ENCODE results near the gene ACAD9. TPM values are rescaled to one million over a fixed set of nuclear protein-coding genes. Genes with fewer than 3 reads are reported as not detected.

The ACAD9 gene
- total and polyA plus RNA-seq, 9 of the 15 experiments (the other 6 are each of a cell fraction or from before 2014, with no cell fraction given) = 10.2 to 32.6 (median 22.8) TPM

GRCh38 chr3:128849911-128850455, 29.4 kb upstream of the ACAD9 start:
- Histone ChIP-seq H3K27ac (ENCODE audit: extremely low read depth, low read depth, low read length) (no peak overlapping the region), H3K9me3 (replicated peaks; ENCODE audit: control insufficient read depth, insufficient read depth, low read depth, low read length) (peaks cover 8% of the 10 kb centered on the region), H3K9ac (ENCODE audit: insufficient read depth in 1 of 2, low read depth in 2 of 2, low read length in 2 of 2) (peak overlapping the region in 1 of 2 experiments; percentile 42; a peak in 2 of 4 replicates), H3K79me2 (ENCODE audit: control insufficient read depth, insufficient read depth, low read length) (no peaks in the 10 kb centered on the region), H3K4me3 (no peak overlapping the region), H3K36me3 (ENCODE audit: control insufficient read depth, insufficient read depth, low read length) (no peaks in the 10 kb centered on the region), H3K27me3 (ENCODE audit: control insufficient read depth in 2 of 2, insufficient read depth in 2 of 2, low read length in 2 of 2) (no peaks in the 10 kb centered on the region), H2AFZ (ENCODE audit: low read depth, low read length) (peak overlapping the region; percentile 74), H3K9me1 (ENCODE audit: control insufficient read depth, insufficient read depth, low read length) (no peaks in the 10 kb centered on the region), H3K4me1 (replicated peaks in 1 of 2; ENCODE audit: control insufficient read depth in 2 of 2, insufficient read depth in 2 of 2, low read length in 2 of 2) (peaks cover 10 to 28% of the 10 kb centered on the region in 2 experiments; a peak in 4 of 5 replicates), H4K20me1 (replicated peaks; ENCODE audit: control insufficient read depth, insufficient read depth, low read length) (no peaks in the 10 kb centered on the region), H3K4me2 (ENCODE audit: insufficient read depth, low read length) (no peak overlapping the region; the same call in 1 of the 2 replicates)
- FAIRE-seq (no peak), DNase-seq (ENCODE audit: extremely low read depth in 1 of 4, low spot score in 3 of 4) (peak in 2 of 4 experiments; percentile 29 to 46), ATAC-seq (peak; percentile 63)
- 35% methylated on average over 8 of the region's 11 CpGs for WGBS (ENCODE audit: insufficient coverage, low coverage, missing lambda C conversion rate)
- ChIA-PET POLR2A (no interaction called here), CTCF (ENCODE audit: low intra/inter-chr PET ratio) (no interaction called here)
- intact Hi-C loops (cut with micrococcal nuclease) (loop anchor here (5.0 kb wide), 2 partner anchors 48 to 168 kb away; no protein-coding TSS in a partner anchor), in situ Hi-C loops (cut with MboI) (no loop called here)
- BruUV-seq (replicated peaks) = no TSS peak
- peak; percentile 90 for TF ChIP-seq ZBTB33 (CRISPR knock-in tag; IDR thresholded peaks at IDR 0.05)
- TF ChIP-seq ZBTB8A (IDR thresholded peaks at IDR 0.05; ENCODE audit: partially characterized antibody) = no peak
- TF ChIP-seq, protein P1, sequence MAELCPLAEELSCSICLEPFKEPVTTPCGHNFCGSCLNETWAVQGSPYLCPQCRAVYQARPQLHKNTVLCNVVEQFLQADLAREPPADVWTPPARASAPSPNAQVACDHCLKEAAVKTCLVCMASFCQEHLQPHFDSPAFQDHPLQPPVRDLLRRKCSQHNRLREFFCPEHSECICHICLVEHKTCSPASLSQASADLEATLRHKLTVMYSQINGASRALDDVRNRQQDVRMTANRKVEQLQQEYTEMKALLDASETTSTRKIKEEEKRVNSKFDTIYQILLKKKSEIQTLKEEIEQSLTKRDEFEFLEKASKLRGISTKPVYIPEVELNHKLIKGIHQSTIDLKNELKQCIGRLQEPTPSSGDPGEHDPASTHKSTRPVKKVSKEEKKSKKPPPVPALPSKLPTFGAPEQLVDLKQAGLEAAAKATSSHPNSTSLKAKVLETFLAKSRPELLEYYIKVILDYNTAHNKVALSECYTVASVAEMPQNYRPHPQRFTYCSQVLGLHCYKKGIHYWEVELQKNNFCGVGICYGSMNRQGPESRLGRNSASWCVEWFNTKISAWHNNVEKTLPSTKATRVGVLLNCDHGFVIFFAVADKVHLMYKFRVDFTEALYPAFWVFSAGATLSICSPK (IDR thresholded peaks at IDR 0.05; ENCODE audit: borderline replicate concordance) = no peak
- 0 out of 4 replicates have a peak, but pooled peaks of 1 of the 2 experiments have one; percentile 21 for TF ChIP-seq MAZ (CRISPR knock-in tag; conservative IDR thresholded peaks at IDR 0.05 in 1 of 2, IDR thresholded peaks at IDR 0.05 in 1 of 2)
- TF ChIP-seq, protein P2, sequence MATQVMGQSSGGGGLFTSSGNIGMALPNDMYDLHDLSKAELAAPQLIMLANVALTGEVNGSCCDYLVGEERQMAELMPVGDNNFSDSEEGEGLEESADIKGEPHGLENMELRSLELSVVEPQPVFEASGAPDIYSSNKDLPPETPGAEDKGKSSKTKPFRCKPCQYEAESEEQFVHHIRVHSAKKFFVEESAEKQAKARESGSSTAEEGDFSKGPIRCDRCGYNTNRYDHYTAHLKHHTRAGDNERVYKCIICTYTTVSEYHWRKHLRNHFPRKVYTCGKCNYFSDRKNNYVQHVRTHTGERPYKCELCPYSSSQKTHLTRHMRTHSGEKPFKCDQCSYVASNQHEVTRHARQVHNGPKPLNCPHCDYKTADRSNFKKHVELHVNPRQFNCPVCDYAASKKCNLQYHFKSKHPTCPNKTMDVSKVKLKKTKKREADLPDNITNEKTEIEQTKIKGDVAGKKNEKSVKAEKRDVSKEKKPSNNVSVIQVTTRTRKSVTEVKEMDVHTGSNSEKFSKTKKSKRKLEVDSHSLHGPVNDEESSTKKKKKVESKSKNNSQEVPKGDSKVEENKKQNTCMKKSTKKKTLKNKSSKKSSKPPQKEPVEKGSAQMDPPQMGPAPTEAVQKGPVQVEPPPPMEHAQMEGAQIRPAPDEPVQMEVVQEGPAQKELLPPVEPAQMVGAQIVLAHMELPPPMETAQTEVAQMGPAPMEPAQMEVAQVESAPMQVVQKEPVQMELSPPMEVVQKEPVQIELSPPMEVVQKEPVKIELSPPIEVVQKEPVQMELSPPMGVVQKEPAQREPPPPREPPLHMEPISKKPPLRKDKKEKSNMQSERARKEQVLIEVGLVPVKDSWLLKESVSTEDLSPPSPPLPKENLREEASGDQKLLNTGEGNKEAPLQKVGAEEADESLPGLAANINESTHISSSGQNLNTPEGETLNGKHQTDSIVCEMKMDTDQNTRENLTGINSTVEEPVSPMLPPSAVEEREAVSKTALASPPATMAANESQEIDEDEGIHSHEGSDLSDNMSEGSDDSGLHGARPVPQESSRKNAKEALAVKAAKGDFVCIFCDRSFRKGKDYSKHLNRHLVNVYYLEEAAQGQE (IDR thresholded peaks at IDR 0.05; ENCODE audit: borderline replicate concordance) = peak; percentile 41; the same call in 1 of the 2 replicates
- TF ChIP-seq, protein P2 (CRISPR knock-in tag; IDR thresholded peaks at IDR 0.05; ENCODE audit: low read depth) = no peak
- TF ChIP-seq RAD21 (CRISPR knock-in tag; conservative IDR thresholded peaks at IDR 0.05 in 1 of 2, IDR thresholded peaks at IDR 0.05 in 1 of 2) = peak; percentile 12 to 52; a peak in 2 of 4 replicates
